ENCODE results near the gene ZBBX.

DNA sequence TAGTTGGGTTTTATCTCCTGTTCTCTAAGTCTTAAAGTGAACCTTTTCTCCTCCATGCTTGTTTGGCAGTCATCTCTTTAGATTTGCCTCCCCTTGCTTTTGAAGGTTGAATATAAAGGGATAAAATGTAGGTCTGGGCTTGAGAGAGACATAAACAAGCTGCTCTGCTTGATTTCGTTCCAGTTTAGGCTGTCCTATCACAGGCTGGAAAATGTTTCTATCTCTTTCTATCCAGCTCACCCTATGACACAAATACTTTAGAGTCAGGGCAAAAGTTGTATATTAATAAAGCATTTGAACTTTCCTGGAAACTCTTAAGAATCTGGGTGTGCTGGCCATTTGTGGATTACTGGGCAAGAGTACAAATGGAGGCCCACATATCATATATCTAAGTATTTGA lies 29.5 kb upstream of the ZBBX start:
- TF ChIP-seq, protein P1, sequence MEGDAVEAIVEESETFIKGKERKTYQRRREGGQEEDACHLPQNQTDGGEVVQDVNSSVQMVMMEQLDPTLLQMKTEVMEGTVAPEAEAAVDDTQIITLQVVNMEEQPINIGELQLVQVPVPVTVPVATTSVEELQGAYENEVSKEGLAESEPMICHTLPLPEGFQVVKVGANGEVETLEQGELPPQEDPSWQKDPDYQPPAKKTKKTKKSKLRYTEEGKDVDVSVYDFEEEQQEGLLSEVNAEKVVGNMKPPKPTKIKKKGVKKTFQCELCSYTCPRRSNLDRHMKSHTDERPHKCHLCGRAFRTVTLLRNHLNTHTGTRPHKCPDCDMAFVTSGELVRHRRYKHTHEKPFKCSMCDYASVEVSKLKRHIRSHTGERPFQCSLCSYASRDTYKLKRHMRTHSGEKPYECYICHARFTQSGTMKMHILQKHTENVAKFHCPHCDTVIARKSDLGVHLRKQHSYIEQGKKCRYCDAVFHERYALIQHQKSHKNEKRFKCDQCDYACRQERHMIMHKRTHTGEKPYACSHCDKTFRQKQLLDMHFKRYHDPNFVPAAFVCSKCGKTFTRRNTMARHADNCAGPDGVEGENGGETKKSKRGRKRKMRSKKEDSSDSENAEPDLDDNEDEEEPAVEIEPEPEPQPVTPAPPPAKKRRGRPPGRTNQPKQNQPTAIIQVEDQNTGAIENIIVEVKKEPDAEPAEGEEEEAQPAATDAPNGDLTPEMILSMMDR (IDR thresholded peaks at IDR 0.05; ENCODE audit: insufficient read depth, low read length), result no peak
- no peak for TF ChIP-seq GABPA (IDR thresholded peaks at IDR 0.05; ENCODE audit: low read depth)
- TF ChIP-seq POLR2AphosphoS5 (IDR thresholded peaks at IDR 0.05; ENCODE audit: low read depth), result no peak
- TF ChIP-seq, protein P2, sequence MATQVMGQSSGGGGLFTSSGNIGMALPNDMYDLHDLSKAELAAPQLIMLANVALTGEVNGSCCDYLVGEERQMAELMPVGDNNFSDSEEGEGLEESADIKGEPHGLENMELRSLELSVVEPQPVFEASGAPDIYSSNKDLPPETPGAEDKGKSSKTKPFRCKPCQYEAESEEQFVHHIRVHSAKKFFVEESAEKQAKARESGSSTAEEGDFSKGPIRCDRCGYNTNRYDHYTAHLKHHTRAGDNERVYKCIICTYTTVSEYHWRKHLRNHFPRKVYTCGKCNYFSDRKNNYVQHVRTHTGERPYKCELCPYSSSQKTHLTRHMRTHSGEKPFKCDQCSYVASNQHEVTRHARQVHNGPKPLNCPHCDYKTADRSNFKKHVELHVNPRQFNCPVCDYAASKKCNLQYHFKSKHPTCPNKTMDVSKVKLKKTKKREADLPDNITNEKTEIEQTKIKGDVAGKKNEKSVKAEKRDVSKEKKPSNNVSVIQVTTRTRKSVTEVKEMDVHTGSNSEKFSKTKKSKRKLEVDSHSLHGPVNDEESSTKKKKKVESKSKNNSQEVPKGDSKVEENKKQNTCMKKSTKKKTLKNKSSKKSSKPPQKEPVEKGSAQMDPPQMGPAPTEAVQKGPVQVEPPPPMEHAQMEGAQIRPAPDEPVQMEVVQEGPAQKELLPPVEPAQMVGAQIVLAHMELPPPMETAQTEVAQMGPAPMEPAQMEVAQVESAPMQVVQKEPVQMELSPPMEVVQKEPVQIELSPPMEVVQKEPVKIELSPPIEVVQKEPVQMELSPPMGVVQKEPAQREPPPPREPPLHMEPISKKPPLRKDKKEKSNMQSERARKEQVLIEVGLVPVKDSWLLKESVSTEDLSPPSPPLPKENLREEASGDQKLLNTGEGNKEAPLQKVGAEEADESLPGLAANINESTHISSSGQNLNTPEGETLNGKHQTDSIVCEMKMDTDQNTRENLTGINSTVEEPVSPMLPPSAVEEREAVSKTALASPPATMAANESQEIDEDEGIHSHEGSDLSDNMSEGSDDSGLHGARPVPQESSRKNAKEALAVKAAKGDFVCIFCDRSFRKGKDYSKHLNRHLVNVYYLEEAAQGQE (IDR thresholded peaks at IDR 0.05; ENCODE audit: insufficient replicate concordance, low read depth), result no peak
- TF ChIP-seq SPI1 (IDR thresholded peaks at IDR 0.05; ENCODE audit: borderline replicate concordance, low read depth), result no peak

All from HL-60 (cell line).